Occipital lobe (tissue), 2 donors: ENCODE measurements around the gene MKNK2. TPM values are rescaled to one million over a fixed set of nuclear protein-coding genes. Genes with fewer than 3 reads are reported as not detected.
"Not testable (repeated sequence)": the region's sequence is repeated elsewhere in the genome, so short reads cannot be mapped to it uniquely, and the experiment has no call there.

Source experiments
- DNase-seq: peaks from one replicate; lab custom pipeline; 2025; lab: John Stamatoyannopoulos, UW
- total RNA-seq: library from RNA; depleted of rRNA; stranded (reverse); fragments of >200 nt; gene quantifications from one replicate; pipeline ENCODE4 v1.2.3, GENCODE V29; 2014

MKNK2 gene
- total RNA-seq, 1 donor from 2014 or later, result 16.8 TPM

- DNase-seq, result no peak
Observed at GRCh38 chr19:2044709-2045500, 6.1 kb downstream of the MKNK2 start.

DNA sequence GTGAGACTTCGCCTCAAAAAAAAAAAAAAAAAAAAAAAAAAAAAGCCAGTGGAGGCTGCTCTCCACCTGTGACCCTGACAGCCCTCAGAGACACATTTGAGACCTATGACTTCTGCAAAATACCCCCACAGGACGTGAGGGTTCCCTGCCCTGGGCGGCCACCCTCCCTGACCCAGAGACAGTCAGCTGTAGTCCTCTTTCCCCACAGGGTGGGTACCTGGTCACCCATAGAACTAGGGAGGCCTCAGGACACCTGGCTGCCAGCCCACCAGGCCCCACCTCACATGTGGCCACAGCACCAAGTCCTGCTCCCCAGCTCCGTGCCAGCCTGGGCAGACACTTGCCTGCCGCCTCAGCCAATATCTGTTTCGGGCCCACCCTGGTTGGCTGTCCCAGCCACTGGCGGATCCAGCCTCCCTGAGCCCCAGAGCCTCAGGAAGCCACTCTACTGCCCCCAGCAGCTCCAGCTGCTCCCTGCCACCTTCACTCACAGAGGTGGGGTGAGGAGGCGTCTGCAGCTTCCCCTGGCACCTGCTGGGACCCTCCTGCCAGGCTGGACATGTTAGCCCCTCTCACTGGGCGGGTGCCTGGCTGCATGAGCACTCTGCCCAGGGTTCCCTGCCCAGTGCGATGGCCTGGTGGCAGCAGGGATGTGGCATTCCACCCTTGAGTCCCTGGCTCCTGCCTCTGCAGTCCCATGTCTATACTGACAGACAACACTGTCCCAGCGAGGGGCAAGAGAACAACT is 6.9 kb downstream of the MKNK2 start:
- no peak for DNase-seq

DNA sequence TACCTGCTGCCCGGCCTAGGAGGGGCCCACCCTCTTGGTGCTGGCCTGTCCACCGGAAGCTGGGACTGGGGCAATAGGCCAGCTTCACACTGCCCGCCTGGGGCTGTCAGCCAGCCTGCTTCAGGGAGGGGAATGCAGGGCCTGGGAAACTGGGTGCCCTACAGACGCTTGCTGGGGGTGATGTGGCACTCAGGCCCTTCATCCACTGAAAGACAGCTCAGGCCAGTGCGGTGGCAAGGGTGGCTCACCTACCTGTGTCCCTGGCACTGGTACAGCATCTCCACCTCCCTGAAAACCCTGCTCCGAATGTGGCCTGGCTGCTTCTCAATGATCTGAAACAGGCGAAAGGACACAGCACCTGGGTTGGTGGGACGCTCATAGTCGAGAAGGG is 7.8 kb downstream of the MKNK2 start:
- no peak for DNase-seq

- no peak for DNase-seq
Observed at GRCh38 chr19:2042485-2043250, 8.4 kb downstream of the MKNK2 start.

- peak; percentile 96 for DNase-seq
Observed at GRCh38 chr19:2041683-2042484, 9.2 kb downstream of the MKNK2 start.

DNA sequence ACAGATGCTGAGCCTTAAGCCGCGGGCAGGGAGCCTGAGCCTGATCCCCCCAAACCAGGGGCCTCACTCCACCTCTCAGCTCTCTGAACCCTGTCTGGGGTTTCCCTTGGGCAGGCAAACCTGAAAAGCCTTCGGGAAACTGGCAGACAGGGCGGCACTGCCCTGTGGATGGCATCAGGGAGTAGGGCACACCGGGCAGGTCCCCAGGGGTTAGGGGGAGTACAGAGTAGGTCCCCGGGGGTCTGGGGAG is 9.7 kb downstream of the MKNK2 start:
- no peak for DNase-seq

GRCh38 chr19:2040647-2041432 is 10.2 kb downstream of the MKNK2 start:
- no peak for DNase-seq

GRCh38 chr19:2039959-2040646 is 10.9 kb downstream of the MKNK2 start:
- DNase-seq, result no peak

DNA sequence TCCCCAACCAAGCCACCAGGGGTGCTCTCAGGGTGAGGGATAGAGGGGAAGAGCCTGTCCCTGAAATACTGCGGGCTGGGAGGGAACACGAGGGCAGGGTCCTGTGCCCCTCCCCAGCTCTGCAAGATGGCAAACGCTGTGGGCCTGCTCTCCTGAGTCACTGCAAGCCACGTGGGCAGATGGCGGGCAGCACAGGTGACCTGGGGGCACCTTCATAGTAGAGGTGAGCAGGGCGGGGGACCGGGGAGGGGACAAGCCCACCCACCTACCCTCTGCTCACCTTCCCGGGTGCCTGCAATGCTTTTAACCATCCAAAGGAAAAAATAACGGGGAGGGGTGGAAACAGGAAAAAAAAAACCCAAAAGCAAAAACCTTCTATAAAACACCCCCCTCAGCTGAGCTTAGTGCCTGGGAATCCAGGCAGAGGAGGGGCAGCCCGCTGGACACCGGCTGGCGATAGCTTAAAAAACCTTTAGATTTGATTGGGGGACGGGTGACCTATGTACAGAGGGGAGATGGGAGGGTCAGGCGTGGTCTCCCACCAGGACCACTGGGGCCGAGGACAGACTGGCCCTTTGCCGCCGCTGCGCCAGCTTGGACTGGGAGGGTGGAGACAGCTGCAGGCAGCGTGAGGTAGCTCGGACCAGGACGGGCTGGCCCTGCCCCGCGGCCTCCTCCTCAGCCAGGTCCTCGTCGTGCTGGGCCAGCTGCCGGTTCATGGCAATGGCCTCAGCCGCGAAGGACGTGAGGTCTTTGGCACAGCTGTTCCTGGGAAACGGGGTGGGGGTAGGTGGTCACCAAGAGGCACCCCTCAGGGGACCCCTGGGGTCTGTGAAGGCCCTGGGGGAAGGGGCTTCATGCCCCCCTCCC is 11.7 kb downstream of the MKNK2 start:
- no peak for DNase-seq

GRCh38 chr19:2038284-2039088 is 12.6 kb downstream of the MKNK2 start:
- no peak for DNase-seq

GRCh38 chr19:2037651-2038255 is 13.3 kb downstream of the MKNK2 start:
- no peak for DNase-seq

- DNase-seq, result no peak
Observed at GRCh38 chr19:2036424-2036823, 14.6 kb downstream of the MKNK2 start.

- no peak for DNase-seq
Observed at GRCh38 chr19:2035590-2035991, 15.5 kb downstream of the MKNK2 start.

DNA sequence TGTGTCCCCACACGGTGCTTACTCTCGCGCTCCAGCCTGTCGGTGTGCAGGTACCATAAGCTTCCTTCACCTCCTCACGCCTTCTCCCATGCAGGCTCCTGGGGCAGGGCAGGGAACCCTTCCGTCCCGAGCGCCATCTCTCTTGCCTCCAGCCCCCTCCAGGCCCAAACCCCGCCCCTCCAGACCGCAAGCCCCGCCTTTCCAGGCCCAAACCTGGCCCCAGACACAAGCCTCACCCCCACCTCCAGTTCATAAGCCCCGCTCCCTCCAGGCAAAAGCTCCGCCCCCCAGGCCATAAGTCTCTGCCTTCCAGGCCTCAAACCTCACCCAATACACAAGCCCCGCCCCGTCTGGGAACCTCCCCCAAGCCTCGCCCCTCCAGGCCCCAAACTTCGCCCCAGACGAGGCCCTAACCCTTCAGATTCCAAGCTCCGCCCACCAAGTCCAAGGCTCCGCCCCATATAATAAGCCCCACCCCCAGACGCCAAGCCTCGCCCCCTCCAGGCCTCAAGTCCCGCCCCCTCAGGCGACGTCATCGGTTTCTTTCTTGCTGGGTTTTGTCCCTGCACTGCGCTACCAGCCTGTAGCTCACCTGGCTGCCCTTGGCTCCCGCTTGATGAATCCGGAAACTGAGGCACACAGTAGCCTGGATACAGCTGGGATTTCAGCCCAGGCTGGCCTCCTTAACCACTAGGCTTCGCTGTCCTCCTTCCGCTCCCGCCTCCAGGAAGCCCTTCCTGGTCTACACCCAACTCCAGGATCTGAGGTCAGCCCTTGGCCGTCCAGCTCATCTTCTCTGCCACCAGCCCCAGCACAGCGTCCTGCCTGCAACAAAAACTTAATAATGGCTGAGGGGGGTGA is 16.1 kb downstream of the MKNK2 start:
- no peak for DNase-seq

- DNase-seq, result not testable (repeated sequence)
Observed at GRCh38 chr19:2034253-2034652, 16.8 kb downstream of the MKNK2 start.

- no peak for DNase-seq
Observed at GRCh38 chr19:2033825-2034159, 17.3 kb downstream of the MKNK2 start.
